Activated CD4-positive, CD25-positive, alpha-beta regulatory T cell treated with anti-CD3 and anti-CD28 coated beads, Interleukin-2, amount 50 U/mL, for 72 hours (primary cell): ENCODE results near the gene DDX17.

Experiments
- DNase-seq: peaks from one replicate; pipeline ENCODE4 v3.0.0; 2021

The DDX17 gene

DNA sequence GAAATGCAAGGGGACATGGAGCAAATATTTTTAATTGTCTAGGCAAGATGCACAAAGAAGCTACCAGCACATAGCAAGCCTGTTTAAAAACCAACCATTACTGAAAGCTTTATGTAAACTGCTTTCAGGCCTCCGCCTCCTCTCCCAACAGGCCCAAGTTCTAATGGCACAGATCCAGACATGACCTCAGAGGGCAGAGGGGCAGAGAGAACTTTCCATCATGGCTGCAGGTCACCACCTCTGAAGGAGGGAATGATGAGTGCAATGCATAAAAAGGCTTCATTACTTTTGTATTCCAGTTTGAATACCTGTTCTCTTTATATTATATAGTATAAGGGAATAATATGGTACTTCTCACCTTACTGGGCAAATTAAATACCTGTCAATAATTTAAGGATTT is 15.2 kb downstream of the DDX17 start:
- DNase-seq = no peak

DNA sequence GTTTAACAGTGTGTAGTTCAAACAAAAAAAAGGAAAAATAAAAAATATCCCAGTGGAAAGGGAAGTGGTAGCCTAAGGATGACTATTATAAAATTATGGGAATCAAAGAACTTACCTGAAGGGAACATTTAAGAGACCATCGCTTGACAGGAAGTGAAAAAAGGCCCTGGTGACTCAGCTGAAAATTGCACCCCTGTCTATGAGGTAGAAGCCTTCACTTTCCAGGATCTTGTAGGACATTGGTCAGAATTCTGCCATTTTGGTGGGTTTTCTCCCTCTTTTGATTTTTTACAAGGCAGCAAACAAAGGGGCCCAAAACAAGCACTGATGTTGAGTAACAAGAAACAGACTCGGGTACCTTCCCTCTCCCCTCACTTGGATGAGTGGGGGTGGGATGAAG is 15.6 kb downstream of the DDX17 start:
- no peak for DNase-seq

DNA sequence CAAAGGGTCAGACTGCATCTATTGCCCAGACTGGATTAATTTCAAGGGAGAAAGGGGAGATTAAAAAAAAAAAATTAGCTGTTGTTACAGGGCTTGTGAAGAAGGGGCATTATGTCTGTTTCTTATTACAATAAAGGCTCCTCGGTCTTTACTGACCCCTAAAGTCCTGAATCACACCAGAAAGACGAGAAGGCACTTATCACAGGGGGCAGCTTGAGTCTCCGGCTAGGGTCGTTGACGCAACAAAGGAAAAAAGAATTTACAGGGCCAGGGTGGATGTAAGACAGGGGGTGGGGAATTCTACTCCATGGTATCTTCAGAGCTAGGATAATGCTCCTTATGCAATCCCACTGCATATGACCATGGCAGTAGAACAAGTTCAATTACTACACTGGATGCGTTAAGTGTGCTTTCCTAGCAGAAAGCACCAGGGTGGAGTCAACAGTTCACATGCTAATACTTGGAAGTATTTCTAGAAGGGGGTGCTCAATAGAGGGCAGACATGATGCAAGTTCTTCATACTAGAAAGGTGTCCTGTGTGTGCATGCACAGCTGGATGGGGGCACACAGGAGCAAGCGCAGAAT is 16.5 kb downstream of the DDX17 start:
- DNase-seq = no peak

DNA sequence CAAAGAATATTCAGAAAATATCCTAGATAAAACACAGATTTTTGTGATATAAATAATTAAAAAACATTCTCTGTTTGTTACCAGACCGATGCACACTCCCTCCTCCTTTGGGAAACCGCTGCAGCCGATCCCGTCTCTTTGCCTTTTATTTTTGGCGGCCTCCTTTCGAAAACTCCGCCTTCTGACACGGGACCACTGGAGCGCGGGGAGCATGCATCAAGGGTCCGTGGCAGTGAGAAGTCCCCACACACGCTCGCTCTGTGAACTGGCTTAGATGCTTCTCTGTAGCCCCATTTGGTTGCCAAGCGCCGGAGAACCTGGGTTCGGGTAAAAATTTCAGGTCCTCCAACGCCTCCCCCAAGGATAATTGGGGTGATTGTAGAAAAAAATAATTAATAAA is 17.0 kb downstream of the DDX17 start:
- DNase-seq = no peak

DNA sequence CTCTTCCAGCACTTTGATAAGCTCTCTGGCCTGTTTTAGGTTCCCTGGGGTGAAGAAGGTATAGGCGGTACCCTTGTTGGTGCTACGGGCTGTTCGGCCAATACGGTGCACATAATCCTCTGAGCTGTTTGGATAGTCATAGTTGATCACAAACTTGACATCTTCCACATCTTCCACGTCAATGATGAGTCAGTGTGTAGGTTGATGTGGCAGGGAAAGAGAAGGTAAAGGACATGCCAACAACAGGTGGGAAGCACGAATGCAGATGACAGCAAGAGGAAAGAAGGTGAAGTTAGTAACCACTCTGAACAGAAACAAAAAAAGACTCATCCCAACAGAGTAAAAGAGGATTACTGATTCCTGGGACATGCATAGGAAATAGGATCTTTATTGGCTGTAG is 18.2 kb downstream of the DDX17 start:
- no peak for DNase-seq

DNA sequence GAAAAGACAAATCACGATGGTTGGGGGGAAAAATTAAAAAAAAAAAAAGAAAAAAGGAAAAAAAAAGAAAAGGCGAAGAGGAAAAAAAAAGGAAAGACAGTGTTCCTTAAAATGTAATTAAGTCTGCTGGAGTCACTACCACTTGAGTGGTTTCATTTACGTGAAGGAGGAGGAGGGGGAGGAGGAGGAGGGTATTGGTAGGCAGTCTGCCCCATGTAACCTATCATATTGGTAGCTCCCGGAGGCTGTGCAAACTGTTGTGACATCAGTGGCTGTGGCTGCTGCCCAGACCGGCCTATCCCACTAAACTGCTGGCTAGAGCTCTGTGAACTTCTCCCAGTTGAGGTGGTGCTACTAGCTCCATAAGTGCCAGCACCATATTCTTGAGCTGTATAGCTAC is 20.3 kb downstream of the DDX17 start:
- DNase-seq = no peak

DNA sequence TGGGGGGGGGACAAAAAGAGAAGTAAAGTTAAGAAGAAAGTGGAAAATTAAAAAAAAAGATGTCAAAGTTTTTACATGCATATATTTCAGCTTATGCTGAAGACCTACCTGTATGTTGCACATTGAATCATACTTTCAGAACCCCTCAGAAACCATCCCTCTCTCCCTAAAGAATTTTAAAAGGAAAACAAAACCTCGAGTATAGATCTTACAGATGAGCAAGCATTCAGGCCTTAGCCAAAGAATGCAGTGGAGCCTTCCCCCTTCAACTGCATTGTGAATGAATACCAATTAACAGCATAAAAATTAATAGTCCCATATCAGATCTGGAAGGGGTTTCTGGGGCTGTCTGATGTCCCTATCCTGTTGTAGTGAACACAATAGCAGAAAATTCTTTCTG is 21.9 kb downstream of the DDX17 start:
- no peak for DNase-seq

DNA sequence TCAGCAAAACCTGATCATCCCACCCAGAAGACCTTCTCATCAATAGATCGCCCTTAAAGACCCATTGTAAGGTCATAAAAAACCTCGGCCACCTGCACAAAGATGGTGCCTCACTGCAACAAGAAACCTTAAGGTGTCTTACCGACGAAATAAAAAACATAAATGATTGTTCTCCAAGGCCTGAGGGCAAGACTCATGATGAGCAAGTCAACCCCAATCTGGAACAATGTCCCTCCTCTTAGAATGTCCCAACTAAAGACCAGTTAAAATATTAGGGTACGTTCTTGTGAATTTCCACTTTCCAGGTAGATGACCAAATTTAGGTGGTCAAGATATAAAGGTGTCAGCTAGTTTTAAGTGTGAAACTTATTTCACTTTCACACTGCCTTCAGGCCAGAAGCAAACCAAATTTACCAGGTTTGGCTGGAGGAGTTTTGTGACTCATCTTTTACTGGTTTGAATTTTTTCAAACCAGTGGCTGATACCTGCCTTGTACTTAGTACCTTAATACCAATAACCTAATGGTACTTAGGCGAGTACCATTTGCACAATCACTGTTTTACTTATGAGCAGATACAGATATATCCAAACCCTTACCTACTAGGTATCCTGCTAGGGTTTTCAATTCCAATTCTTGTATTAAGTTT is 23.3 kb downstream of the DDX17 start:
- no peak for DNase-seq

DNA sequence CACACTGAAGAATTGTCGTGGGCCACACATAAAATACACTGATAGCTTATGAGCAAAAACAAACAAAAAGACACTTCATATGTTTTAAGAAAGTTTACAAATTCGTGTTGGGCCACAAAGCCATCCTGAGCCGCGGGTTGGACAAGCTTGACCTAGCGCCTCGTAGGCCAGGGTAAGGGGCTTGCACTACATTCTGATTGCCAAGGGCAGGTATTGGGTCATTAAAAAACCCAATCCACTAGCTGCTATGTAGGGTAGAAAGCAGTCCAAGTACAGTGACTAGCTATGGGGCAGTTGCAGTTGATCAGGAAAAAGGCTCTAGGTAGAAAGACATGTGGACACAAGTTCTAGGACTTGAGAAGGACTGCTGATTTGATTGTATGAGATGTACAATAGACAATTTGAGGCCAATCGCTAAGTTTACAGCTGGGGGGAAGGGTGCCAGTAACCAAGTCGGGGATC is 24.2 kb downstream of the DDX17 start:
- DNase-seq = no peak

DNA sequence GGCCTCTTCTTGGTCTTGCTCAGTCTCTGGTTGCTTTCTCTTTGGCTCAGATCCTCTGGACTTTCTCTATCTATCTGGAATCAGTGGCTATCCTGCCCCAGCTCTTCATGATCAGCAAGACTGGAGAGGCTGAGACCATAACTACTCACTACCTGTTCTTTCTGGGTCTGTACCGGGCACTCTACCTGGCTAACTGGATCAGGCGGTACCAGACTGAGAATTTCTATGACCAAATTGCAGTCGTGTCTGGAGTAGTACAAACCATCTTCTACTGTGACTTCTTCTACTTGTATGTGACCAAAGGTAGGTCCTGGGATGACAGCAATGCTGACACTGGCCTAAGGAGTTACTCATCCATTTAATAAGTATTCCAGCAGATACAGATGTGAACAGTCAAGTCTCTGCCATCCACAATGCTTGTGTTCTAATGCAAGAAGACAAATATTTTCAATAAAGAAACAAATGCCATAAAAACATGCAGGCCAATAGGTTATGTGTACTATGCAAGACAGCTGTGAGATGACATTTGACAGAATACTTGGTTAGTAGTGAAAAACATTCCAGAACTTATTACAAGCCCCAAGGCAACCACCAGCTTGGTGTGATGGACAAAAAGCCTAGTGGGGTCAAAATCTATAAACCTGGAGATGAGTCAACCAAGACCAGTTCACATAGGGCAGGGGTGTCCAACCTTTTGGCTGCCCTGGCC is 24.8 kb downstream of the DDX17 start:
- DNase-seq = no peak

DNA sequence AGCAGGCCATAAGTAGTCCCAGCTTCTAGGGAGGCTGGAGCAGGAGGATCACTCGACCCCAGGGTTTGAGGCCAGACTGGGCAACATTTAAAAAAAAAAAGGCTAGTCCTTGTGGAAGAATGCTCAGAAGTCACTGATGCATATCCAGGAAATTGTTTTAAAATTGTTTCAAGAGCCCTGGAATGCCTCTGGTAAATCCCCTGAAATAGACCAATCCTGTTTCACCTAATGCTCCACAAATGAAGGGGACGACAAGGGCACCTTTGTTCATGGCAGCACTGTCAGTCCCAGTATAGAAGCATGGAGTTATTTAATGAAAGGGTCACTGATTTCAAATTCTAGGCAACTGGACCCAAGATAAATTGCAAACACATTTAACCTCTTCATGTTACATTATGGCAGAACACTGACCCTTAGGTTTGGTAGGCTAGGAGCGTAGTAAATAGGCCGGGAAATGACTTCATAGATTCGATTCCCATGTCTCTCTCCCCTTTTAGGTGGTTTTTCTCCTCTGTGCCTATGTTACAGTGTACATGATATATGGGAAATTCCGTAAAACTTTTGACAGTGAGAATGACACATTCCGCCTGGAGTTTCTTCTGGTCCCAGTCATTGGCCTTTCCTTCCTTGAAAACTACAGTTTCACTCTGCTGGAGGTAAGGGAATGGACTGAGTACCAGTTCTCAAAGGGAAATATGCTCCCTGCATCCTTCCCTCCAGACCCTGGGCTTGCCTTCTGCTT is 26.8 kb downstream of the DDX17 start:
- no peak for DNase-seq

DNA sequence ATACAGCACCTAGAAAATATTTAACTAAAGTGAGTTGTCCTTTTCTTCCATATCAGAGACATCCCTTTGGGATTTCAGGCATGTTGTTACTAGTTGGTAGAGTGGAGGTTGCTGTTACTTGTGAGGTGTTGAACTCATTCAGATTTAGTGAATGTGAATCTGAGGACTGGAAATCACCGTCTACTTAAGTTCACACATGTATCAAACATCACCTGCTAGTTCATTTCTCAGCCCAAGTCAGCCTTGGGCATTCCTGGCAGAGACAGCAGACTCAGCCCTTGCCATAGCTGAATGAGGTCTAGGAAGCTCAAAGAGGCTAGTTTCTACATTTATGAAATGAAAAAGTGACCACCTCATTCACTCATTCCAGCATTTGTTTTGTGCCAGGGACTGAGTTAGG is 28.5 kb downstream of the DDX17 start:
- no peak for DNase-seq

DNA sequence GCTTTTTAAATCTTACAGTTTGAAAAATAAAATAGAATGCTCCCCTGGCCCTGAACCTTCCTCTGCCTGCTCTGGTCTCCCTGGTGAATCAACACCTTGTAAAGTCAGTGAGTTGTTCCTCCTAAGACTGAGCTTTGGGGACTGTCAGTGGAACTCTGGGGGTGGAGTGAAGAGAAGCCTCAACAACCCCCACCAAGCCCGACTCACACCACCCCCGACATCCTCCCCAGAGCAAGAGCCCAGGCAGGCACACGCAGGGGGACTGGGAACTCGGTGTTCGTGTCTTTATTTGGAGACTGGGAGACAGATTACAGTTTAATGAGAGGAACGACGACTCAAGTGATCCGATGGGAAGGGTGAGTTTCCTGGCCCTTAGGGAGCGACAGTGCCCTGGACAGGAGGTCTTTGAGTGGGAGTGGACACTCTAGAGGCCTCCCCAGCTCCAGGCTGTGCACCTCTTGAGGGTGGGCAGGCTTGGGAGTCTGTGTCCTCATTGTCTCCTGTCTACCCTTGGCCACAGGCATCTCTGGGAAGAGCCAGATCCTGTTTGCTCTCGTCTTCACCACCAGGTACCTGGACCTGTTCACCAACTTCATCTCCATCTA is 32.0 kb downstream of the DDX17 start:
- DNase-seq = no peak

DNA sequence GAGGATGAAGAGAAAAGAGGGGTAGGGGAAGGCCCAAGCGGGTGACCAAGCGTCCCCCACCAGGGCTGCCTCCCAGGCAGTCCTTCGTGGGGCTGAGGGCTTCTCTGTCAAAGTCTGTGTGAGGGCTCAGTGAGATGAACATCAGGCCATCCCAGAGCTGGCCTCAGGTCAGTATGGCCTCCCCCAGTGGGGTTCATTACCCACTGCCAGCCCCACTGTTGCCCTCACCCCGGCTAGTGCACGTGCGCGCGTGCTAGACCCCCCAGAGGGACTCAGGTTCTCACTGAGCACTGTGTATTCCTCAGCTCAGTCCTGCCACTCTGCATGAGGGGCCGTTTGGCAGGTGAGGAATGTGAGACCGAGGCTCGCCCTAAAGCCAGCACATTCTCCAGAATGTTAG is 34.9 kb downstream of the DDX17 start:
- no peak for DNase-seq

DNA sequence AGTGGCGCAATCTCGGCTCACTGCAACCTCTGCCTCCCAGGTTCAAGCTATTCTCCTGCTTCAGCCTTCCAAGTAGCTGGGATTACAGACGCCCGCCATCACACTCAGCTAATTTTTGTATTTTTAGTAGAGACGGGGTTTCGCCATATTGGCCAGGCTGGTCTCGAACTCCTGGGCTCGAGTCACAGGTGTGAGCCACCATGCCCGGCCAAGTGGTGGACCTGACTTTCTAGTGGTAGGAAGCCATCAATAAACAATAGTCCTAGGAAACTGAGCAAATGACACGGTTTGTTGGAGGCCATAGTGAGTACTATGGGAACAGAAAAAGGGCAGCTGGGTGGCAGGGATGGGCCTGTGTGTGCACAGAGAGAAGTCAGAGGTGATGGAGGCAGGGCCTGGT is 35.9 kb downstream of the DDX17 start:
- peak; percentile 23 for DNase-seq

DNA sequence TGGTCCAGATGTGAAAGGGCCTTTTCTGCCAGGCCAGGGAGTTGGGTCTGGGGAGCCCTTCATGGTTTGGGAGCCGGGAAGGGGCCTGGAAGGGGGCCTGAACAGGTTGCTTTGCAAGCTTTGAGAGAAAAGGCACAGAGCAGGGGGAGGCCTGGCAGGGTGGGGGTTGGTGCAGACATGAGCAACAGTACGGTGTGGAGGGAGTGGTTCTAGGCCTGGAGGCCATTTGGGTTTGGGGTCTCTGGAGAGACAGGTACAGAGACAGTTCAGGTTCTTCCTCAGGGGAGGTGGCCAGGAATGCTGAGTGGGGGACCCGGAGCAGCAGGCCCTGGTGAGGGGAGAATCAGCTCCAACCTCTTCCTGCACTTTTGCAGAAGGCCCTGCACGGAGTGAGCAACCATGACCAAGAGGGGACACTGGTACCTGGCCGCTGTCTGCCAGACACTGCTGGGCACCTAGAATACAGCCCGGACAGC is 36.8 kb downstream of the DDX17 start:
- DNase-seq = peak; percentile 26

DNA sequence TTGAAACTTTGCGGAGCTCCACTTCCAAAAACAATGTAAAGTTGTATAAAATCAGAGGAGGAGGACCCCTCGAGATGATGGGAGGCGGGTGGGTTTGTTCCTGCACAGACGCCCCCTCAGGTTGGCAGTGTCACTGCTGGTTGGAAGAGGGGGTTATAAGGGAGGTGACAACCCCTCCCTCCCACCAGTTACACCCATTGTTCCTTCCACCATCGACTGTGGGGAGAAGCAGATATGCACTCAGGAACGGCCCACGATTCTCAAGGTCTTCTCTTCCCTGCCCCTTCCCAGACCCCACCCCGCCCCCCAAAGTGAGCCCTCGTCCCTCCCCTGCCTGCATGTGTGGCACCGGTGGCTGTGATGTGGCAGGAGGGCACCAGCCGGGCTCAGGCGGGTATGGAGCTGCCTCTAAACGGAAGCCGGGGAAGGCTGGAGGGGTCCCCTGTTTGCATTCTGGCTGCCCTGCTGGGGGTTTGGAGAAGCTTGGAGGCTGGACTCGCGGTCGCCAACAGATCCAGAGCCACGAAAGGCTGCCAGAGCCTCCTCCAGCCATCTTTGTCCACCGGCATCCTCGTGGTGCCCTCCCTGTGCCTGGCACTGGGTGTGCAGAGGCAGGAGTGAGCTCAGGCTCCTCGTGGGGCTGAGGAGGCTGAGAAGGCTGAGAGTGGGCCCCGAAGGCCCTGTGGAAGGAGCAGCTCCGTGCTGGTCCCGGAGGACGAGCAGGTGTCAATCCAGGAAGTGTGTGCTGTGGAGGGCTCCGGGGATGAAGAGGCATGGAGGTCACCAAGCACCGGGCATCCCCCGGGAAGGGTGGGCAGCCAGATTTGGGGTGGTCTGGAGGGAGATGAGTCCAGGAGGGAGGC is 37.4 kb downstream of the DDX17 start:
- no peak for DNase-seq

DNA sequence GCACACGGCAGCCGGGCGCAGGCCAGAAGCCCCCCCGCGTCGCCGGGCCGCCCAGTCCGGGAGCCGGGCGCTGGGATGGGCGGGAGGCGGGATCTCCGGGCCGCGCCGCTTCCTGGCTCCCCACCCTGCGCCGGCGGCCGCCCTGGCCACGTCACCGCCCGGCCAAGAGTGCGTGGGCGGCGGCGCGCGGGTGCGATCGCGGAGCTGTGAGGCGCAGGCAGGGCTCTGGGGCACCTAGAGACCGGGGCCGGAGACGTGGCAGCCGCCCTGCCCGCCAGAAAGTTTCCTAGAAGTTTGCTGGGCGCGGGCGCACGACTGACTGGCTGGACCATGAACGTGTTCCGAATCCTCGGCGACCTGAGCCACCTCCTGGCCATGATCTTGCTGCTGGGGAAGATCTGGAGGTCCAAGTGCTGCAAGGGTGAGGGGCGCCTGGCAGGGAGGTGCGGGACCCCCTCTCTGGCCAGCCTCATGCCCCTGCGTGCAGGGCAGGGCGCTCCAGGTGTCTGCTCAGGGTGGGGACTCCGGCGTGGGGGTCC is 38.1 kb downstream of the DDX17 start, which contains the start of gene KDELR3:
Gene KDELR3, plus strand, starts transcription at position 193 of the 539 bp plus-strand sequence. Its CDS starts 138 bp downstream, at position 331.
- DNase-seq = peak; percentile 64

DNA sequence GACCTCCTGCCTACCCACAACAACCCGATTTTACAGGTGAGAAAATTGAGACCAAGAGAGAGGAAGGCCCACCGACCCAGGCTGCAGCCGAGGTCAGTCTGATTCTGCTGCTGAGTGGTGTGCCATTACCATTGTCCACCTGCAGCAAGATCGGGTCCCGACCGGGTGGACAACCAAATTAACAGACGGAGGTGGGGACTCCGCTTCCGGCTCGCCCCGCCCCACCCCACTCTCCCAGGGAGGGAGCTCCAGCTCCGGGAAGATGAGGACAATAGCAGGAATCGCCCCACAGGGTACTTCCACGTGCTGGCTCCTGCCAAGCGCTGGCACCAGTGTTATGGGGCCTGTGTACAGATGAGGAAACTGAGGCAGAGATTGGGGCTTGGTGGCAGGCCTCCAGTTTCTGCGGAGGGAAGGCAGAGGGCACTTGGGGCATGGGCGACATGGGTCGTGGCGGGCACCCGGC is 38.6 kb downstream of the DDX17 start:
- no peak for DNase-seq

DNA sequence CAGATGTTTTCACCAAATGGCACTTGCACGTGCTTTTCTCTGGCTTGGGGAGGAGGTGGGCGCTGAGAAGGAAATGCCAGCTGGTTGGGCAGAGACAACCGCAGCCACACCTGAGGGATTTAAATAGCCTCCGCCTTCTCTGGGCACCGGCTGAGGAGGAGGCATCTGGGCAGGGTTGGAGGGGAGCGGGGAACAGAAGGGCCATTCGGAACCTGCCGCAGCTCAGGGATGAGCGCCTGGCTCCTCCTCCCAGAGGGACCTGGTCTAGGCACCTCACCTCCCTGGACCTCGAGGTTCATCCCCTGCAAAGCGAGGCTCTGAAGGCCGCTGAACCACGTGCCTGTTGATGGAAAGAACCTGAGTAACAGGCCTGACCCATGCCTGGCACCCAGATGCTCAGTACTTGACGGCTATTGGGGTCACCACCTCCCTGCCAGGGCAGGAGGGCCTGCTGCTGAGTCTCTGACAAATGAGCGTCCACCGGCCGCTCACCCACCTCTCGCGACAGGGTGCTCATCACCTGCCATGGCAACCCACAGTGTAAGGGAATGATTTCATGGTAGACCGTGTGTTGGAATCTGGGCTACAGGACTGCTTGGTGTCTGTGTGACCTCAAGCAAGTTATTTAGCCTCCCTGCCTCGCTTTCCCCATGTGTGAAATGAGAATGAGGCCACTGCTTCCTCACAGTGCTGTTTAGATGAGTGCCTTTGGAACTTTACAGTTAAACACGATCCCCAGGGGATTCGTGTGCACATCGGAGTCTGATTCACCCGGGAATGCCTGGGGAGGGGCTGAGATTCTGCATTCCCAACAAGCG is 40.2 kb downstream of the DDX17 start:
- no peak for DNase-seq
